H1 (cell line): ENCODE results near the gene TSPEAR. TPM values are rescaled to one million over a fixed set of nuclear protein-coding genes. Genes with fewer than 3 reads are reported as not detected.

Experiments used
- BACH1 ChIP-seq: IDR thresholded peaks from 2 replicates; pipeline ENCODE4 v1.6.1; 2012; ENCODE audit warnings: low read length, improper control_type of control experiment
- CTCF ChIP-seq, 3 experiments: IDR thresholded peaks; 1 replicate in 2 of 3; 2 replicates in 1 of 3; pipeline versions ENCODE4 v1.5.1 to v1.6.1; 2011; ENCODE audit warnings: low read length in 3 of 3, mild to moderate bottlenecking in 3 of 3, inconsistent platforms in 2 of 3, low read depth in 1 of 3, moderate library complexity in 1 of 3; ENCODE audit not compliant: insufficient read depth in 1 of 3; ENCODE audit errors: control extremely low read depth in 1 of 3
- POLR2AphosphoS5 ChIP-seq: IDR thresholded peaks from 2 replicates; pipeline ENCODE4 v1.6.1; 2011; ENCODE audit warnings: low read depth, low read length
- RFX5 ChIP-seq: IDR thresholded peaks from 2 replicates; pipeline ENCODE4 v1.6.1; 2011; ENCODE audit warnings: low read depth, low read length, improper control_type of control experiment, borderline replicate concordance
- TAF1 ChIP-seq: IDR thresholded peaks from 2 replicates; pipeline ENCODE4 v1.6.1; 2011; ENCODE audit warnings: mild to moderate bottlenecking, low read depth, low read length
- polyA plus RNA-seq, 7 experiments: library from polyadenylated mRNA; depleted of rRNA in 3 of 7; stranded (reverse) in 5 of 7; unstranded in 2 of 7; fragments of >200 nt in 5 of 7; fragments of 200-250 nt in 2 of 7; gene quantifications; 1 replicate in 5 of 7; 2 replicates in 1 of 7; 4 replicates in 1 of 7; pipeline versions ENCODE4 v1.2.1 to v1.2.3, GENCODE V29; 2011 to 2013; ENCODE audit warnings: missing spikeins in 2 of 7, mixed read lengths in 2 of 7
- total RNA-seq: library from RNA; stranded (reverse); fragmentation: NEBNext Ultra II Directional; extraction: Animal tissue kit (Norgen Biotek cat#: 25700); gene quantifications from 2 replicates; pipeline ENCODE4 v1.2.1, GENCODE V29; 2021

Gene TSPEAR
- total and polyA plus RNA-seq, 2 of the 8 experiments (the other 6 are each of a cell fraction or from before 2014, with no cell fraction given) = 0.58 to 0.89 TPM

DNA sequence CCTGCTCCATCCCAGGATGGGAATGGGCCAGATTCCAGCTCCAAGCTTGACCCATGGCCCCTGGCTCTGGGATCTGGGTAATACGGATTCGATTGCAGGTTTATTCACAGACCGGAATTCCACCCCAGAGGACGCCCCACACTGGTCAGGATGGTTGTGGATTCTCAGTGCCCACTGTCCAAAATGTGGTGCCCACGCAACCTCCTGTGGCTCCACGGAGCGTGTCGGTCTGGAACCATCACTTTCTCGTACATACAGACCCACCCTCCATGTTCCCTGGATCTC lies 203.0 kb downstream of the TSPEAR start (continued):
- TF ChIP-seq CTCF (IDR thresholded peaks at IDR 0.05; ENCODE audit: control extremely low read depth in 1 of 3, insufficient read depth in 1 of 3, low read depth in 1 of 3, low read length in 3 of 3) (no peak), BACH1 (no peak), TAF1 (no peak), POLR2AphosphoS5 (no peak), RFX5 (no peak)
